Measurements from ENCODE around the gene HSPB6. TPM values are rescaled to one million over a fixed set of nuclear protein-coding genes. Genes with fewer than 3 reads are reported as not detected.

The HSPB6 gene
- polyA plus RNA-seq, 1 donor (not counting 4 experiments of a cell fraction or from before 2014, with no cell fraction given) = not detected

DNA sequence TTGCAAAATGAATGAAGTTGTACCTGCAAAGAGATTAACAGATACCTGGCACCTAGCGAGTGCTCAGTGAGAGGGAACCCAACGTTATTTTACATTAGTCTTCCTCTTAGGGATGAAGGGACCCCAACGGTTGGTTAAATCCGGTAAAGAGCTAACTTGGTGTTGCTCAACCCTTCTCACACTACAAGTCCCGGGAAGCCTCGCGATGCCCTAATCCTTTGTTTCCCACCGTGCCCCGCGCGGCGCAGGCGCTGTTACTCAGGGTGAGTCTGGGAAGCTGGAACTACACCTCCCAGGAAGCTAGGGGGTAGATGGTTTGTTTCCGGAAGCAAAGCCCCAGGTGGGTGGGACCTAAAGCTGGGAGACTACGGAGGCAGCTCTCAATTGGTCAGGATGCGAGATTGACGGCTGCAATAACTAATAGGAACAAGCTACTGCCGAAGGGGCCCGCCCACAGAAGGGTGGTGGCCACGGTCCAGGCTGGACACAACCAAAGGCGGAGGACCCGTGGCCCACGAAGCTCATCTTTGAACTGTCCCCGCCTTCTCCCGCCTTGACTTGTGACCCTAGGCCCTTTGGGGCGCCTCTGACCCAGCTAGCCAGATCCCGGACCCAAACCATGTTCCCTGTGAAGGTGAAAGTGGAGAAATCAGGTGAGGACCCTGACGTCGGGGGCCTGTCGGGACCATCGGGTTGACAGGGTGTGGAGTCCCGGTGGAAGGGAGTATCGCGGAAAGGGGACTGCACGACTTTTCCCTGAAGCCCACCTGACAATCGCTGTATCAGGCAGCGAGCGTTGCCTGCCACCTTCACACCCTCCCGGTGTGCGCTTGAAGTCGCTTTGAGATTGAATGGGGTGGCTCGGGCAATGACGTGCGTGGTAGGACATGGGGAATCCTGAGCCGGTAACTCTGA is 8.5 kb downstream of the HSPB6 start, which contains the start of gene LIN37:
Gene LIN37 (plus strand): TSS at position 471 of the 915 bp plus-strand sequence. CDS start 149 bp downstream, at position 620.
- peak within 1 kb of the TSS; percentile 91 for H3K27ac ChIP-seq (ENCODE audit: control insufficient read depth, insufficient read depth, low read length)
- H3K27me3 ChIP-seq (ENCODE audit: control insufficient read depth, extremely low read depth, insufficient read depth, low read length) = no peaks in the 10 kb centered on the region
- H3K4me2 ChIP-seq (ENCODE audit: control insufficient read depth, extremely low read depth, insufficient read depth, low read depth, low read length) = peak within 1 kb of the TSS; percentile 95
- peak within 1 kb of the TSS; percentile 89 to 100 (median 98) for H3K4me3 ChIP-seq (ENCODE audit: control insufficient read depth in 2 of 3, extremely low read depth in 1 of 3, insufficient read depth in 2 of 3, low read depth in 1 of 3, low read length in 3 of 3)
- no peaks in the 10 kb centered on the region for H4K20me1 ChIP-seq (ENCODE audit: control insufficient read depth, extremely low read depth, insufficient read depth, low read length)
- TF ChIP-seq EZH2 (IDR thresholded peaks at IDR 0.05; ENCODE audit: low read length) = no peak
- TF ChIP-seq, protein P1, sequence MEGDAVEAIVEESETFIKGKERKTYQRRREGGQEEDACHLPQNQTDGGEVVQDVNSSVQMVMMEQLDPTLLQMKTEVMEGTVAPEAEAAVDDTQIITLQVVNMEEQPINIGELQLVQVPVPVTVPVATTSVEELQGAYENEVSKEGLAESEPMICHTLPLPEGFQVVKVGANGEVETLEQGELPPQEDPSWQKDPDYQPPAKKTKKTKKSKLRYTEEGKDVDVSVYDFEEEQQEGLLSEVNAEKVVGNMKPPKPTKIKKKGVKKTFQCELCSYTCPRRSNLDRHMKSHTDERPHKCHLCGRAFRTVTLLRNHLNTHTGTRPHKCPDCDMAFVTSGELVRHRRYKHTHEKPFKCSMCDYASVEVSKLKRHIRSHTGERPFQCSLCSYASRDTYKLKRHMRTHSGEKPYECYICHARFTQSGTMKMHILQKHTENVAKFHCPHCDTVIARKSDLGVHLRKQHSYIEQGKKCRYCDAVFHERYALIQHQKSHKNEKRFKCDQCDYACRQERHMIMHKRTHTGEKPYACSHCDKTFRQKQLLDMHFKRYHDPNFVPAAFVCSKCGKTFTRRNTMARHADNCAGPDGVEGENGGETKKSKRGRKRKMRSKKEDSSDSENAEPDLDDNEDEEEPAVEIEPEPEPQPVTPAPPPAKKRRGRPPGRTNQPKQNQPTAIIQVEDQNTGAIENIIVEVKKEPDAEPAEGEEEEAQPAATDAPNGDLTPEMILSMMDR (optimal IDR thresholded peaks at IDR 0.05 in 1 of 3, IDR thresholded peaks at IDR 0.05 in 1 of 3, conservative IDR thresholded peaks at IDR 0.05 in 1 of 3; ENCODE audit: extremely low read depth in 1 of 3, insufficient read depth in 2 of 3, low read length in 3 of 3) = no peak
- H3K4me1 ChIP-seq (ENCODE audit: control insufficient read depth, extremely low read depth, insufficient read depth, low read length) = peaks cover 25% of the 10 kb centered on the region
- peaks cover 11 to 14% of the 10 kb centered on the region in 2 experiments for H3K36me3 ChIP-seq (ENCODE audit: control insufficient read depth in 2 of 2, extremely low read depth in 1 of 2, insufficient read depth in 2 of 2, low read length in 2 of 2)
- dilution Hi-C loops (cut with MboI; ENCODE audit: extremely low pct_ligation_motif_present, low sequenced_read_pairs) = no loop called here
- no peaks in the 10 kb centered on the region for H3K9me1 ChIP-seq (ENCODE audit: control insufficient read depth, extremely low read depth, insufficient read depth, low read length)
- DNase-seq (ENCODE audit: low read depth, low spot score) (peak; percentile 98), FAIRE-seq (peak; percentile 84)
- no peaks in the 10 kb centered on the region for H3K9me3 ChIP-seq (ENCODE audit: control insufficient read depth, low read depth, low read length)
- H3K9ac ChIP-seq (ENCODE audit: control insufficient read depth, extremely low read depth, insufficient read depth, low read length) = peak within 1 kb of the TSS; percentile 97
- peaks cover 30% of the 10 kb centered on the region for H3K79me2 ChIP-seq (ENCODE audit: control insufficient read depth, insufficient read depth, low read length)
- H2AFZ ChIP-seq (ENCODE audit: control insufficient read depth, low read length) = peak within 1 kb of the TSS; percentile 92

DNA sequence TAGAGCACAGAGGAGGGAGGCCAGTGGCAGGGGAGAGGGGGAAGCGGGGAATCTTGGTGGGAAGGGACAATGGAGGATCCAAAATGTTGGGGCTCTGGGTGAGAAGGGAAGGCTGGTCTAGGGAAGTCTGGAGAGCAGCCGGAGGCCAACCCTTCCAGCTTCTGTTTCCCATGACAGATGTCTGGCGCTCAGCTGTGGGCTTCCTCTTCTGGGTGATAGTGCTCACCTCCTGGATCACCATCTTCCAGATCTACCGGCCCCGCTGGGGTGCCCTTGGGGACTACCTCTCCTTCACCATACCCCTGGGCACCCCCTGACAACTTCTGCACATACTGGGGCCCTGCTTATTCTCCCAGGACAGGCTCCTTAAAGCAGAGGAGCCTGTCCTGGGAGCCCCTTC is 10.3 kb downstream of the HSPB6 start:
- dilution Hi-C loops (cut with MboI; ENCODE audit: extremely low pct_ligation_motif_present, low sequenced_read_pairs) = no loop called here
- DNase-seq (ENCODE audit: low read depth, low spot score) = no peak

More for the DNA sequence above, 10.3 kb downstream of the HSPB6 start:
- TF ChIP-seq EZH2 (IDR thresholded peaks at IDR 0.05; ENCODE audit: low read length) = no peak
- TF ChIP-seq, protein P1 (optimal IDR thresholded peaks at IDR 0.05 in 1 of 3, IDR thresholded peaks at IDR 0.05 in 1 of 3, conservative IDR thresholded peaks at IDR 0.05 in 1 of 3; ENCODE audit: extremely low read depth in 1 of 3, insufficient read depth in 2 of 3, low read length in 3 of 3) = no peak
- Histone ChIP-seq H3K4me3 (ENCODE audit: control insufficient read depth in 2 of 3, extremely low read depth in 1 of 3, insufficient read depth in 2 of 3, low read depth in 1 of 3, low read length in 3 of 3) (peak overlapping the region; percentile 65 to 100 (median 98)), H3K4me1 (ENCODE audit: control insufficient read depth, extremely low read depth, insufficient read depth, low read length) (peaks cover 25% of the 10 kb centered on the region), H2AFZ (ENCODE audit: control insufficient read depth, low read length) (no peak overlapping the region), H4K20me1 (ENCODE audit: control insufficient read depth, extremely low read depth, insufficient read depth, low read length) (no peaks in the 10 kb centered on the region), H3K79me2 (ENCODE audit: control insufficient read depth, insufficient read depth, low read length) (peaks cover 30% of the 10 kb centered on the region), H3K36me3 (ENCODE audit: control insufficient read depth in 2 of 2, extremely low read depth in 1 of 2, insufficient read depth in 2 of 2, low read length in 2 of 2) (peaks cover 6 to 11% of the 10 kb centered on the region in 2 experiments), H3K4me2 (ENCODE audit: control insufficient read depth, extremely low read depth, insufficient read depth, low read depth, low read length) (peak overlapping the region; percentile 92), H3K9me3 (ENCODE audit: control insufficient read depth, low read depth, low read length) (no peaks in the 10 kb centered on the region), H3K9ac (ENCODE audit: control insufficient read depth, extremely low read depth, insufficient read depth, low read length) (peak overlapping the region; percentile 93), H3K27ac (ENCODE audit: control insufficient read depth, insufficient read depth, low read length) (peak overlapping the region; percentile 94), H3K27me3 (ENCODE audit: control insufficient read depth, extremely low read depth, insufficient read depth, low read length) (no peaks in the 10 kb centered on the region), H3K9me1 (ENCODE audit: control insufficient read depth, extremely low read depth, insufficient read depth, low read length) (no peaks in the 10 kb centered on the region)
- no peak for FAIRE-seq
